ENCODE data around the gene FOXD2.

Gene FOXD2

DNA sequence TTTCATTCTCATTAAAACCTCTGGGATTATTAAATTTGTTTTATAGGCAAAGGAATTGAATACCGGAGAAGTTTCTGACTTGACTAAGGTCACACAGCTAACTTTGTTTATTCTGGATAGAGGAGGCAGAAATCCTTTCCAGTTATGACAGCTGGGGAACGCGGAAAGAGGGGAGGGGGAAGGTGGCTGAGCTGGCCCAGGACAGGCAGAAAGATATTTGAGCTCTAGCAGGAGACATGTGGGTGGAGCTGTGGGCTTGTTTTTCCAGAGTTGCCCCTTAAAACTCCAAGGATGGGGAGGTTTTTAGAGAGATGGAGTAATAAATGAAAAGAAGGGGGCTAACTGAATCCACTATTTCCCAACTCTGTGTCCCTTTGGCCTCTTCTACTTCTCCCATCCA is 27.8 kb downstream of the FOXD2 start:
- WGBS, 2 experiments = 84 to 85% methylated on average over 3 of the region's 3 CpGs
- Histone ChIP-seq H3K27ac (ENCODE audit: insufficient read depth, low read depth, low read length, poor library complexity, severe bottlenecking) (no peak overlapping the region), H3K27me3 (ENCODE audit: control insufficient read depth, insufficient read depth, low read length, poor library complexity, severe bottlenecking) (peaks cover 3% of the 10 kb centered on the region), H3K4me1 (ENCODE audit: control insufficient read depth, insufficient read depth, low read length) (no peaks in the 10 kb centered on the region), H3K9me3 (ENCODE audit: control insufficient read depth, low read length) (no peaks in the 10 kb centered on the region), H3K4me3 (ENCODE audit: insufficient read depth, low read depth, low read length) (no peak overlapping the region), H3K36me3 (ENCODE audit: control insufficient read depth, insufficient read depth, low read length) (no peaks in the 10 kb centered on the region)

DNA sequence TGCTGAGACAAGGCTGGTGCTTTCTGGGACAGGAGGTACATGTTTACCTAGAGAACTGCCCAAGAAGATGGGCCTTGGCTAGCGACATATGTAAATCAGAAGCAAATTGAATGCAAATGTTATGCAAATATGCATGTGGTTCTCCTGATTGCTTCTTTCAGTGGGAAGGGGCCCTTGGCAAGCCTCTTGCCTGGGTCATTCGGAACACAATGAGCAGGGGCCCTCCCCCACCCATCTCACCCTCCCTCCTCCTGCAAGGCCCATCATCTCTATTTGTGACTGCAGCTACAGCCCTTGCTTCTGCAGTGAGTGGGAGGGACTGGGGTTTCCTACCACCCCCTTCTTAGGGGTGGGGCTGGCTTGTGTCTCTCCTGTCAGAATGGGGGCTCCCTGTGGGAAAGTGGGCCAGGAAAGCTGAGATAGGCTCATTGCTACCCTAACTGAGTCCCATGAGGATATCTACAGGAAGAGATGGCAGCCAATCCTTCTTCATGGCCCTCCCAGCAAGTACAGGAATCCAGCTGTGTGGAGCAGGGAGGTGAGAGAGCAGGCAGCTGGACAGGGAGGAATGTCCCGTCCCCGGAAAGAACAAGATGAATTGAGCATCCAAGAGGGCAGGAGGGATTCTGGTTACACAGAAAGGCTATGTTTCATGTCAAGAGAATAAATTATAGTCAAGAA is 31.0 kb downstream of the FOXD2 start:
- H3K9me3 ChIP-seq (ENCODE audit: control insufficient read depth, low read length) = no peaks in the 10 kb centered on the region
- no peaks in the 10 kb centered on the region for H3K36me3 ChIP-seq (ENCODE audit: control insufficient read depth, insufficient read depth, low read length)
- no peak overlapping the region for H3K4me3 ChIP-seq (ENCODE audit: insufficient read depth, low read depth, low read length)
- H3K27ac ChIP-seq (ENCODE audit: insufficient read depth, low read depth, low read length, poor library complexity, severe bottlenecking) = no peak overlapping the region
- 70% methylated on average over 4 of the region's 4 CpGs for WGBS, 2 experiments
- no peaks in the 10 kb centered on the region for H3K4me1 ChIP-seq (ENCODE audit: control insufficient read depth, insufficient read depth, low read length)
- H3K27me3 ChIP-seq (ENCODE audit: control insufficient read depth, insufficient read depth, low read length, poor library complexity, severe bottlenecking) = no peaks in the 10 kb centered on the region

DNA sequence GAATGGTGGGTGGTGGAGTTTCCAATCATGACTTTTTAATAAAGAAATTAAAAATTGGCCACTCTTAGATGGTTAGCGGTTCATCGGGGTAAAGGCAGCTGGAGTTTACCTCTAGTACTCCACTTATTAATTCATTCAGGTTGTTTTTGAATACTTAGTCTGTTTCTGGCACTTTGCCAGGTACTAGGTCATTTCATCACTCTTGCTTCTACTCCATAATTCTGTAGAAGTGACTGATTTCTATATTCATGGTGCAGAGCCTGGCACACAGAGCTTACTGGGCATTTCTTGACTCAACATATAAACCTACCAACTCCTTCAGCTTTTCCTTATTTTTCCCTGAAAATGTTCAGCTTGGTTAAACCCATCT is 31.5 kb downstream of the FOXD2 start:
- WGBS, 2 experiments = 85 to 94% methylated on average over 2 of the region's 2 CpGs
- no peaks in the 10 kb centered on the region for H3K27me3 ChIP-seq (ENCODE audit: control insufficient read depth, insufficient read depth, low read length, poor library complexity, severe bottlenecking)
- no peak overlapping the region for H3K4me3 ChIP-seq (ENCODE audit: insufficient read depth, low read depth, low read length)
- H3K36me3 ChIP-seq (ENCODE audit: control insufficient read depth, insufficient read depth, low read length) = no peaks in the 10 kb centered on the region
- H3K4me1 ChIP-seq (ENCODE audit: control insufficient read depth, insufficient read depth, low read length) = no peaks in the 10 kb centered on the region
- no peak overlapping the region for H3K27ac ChIP-seq (ENCODE audit: insufficient read depth, low read depth, low read length, poor library complexity, severe bottlenecking)
- no peaks in the 10 kb centered on the region for H3K9me3 ChIP-seq (ENCODE audit: control insufficient read depth, low read length)

DNA sequence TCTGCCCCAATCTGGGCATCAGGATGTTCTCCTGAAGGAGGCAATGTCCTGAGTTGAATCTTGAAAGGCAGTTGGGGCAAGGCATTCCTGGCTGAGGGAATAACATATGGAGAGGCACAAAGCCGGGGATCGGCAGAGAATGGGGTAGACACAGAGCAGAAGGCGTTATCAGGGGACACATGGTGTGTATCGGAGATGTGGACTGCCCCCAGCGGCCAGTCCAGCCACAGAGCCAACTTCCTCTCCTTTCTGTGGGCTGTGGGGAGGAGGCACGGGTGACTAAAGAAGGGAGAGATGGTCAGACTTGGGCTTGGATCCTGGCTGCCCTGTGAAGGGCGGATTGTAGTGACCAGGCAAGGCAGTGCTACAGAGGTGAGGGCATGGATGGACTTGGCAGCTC is 32.1 kb downstream of the FOXD2 start:
- WGBS, 2 experiments = 91 to 93% methylated on average over 7 of the region's 7 CpGs
- Histone ChIP-seq H3K27ac (ENCODE audit: insufficient read depth, low read depth, low read length, poor library complexity, severe bottlenecking) (no peak overlapping the region), H3K4me3 (ENCODE audit: insufficient read depth, low read depth, low read length) (no peak overlapping the region), H3K9me3 (ENCODE audit: control insufficient read depth, low read length) (no peaks in the 10 kb centered on the region), H3K4me1 (ENCODE audit: control insufficient read depth, insufficient read depth, low read length) (no peaks in the 10 kb centered on the region), H3K36me3 (ENCODE audit: control insufficient read depth, insufficient read depth, low read length) (no peaks in the 10 kb centered on the region), H3K27me3 (ENCODE audit: control insufficient read depth, insufficient read depth, low read length, poor library complexity, severe bottlenecking) (no peaks in the 10 kb centered on the region)

DNA sequence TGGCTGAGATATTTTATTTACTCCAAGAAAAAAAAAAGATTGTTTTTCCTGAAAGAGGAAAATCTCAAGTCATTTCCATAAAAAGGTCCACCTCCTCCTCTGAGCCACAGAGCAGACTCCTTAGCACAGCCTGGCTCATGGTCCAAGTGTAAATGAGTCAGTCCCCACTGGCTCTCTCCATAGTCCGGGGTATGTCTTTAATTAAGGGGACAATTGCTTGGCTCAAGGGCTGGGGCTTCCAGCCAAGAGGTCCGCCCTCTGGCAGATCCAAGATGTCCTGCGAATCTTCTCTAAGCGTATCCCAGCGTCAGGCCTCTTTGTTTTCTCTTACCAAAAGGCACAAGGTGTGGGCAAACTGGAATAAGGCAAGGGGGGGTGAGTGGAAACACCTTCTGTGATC is 33.3 kb downstream of the FOXD2 start:
- H3K27me3 ChIP-seq (ENCODE audit: control insufficient read depth, insufficient read depth, low read length, poor library complexity, severe bottlenecking) = no peaks in the 10 kb centered on the region
- no peaks in the 10 kb centered on the region for H3K4me1 ChIP-seq (ENCODE audit: control insufficient read depth, insufficient read depth, low read length)
- WGBS, 2 experiments = 93 to 97% methylated on average over 5 of the region's 5 CpGs
- no peaks in the 10 kb centered on the region for H3K36me3 ChIP-seq (ENCODE audit: control insufficient read depth, insufficient read depth, low read length)
- H3K27ac ChIP-seq (ENCODE audit: insufficient read depth, low read depth, low read length, poor library complexity, severe bottlenecking) = no peak overlapping the region
- H3K4me3 ChIP-seq (ENCODE audit: insufficient read depth, low read depth, low read length) = no peak overlapping the region
- H3K9me3 ChIP-seq (ENCODE audit: control insufficient read depth, low read length) = no peaks in the 10 kb centered on the region

GRCh38 chr1:47474278-47475193 is 36.7 kb downstream of the FOXD2 start:
- H3K27me3 ChIP-seq (ENCODE audit: control insufficient read depth, insufficient read depth, low read length, poor library complexity, severe bottlenecking) = no peaks in the 10 kb centered on the region

DNA sequence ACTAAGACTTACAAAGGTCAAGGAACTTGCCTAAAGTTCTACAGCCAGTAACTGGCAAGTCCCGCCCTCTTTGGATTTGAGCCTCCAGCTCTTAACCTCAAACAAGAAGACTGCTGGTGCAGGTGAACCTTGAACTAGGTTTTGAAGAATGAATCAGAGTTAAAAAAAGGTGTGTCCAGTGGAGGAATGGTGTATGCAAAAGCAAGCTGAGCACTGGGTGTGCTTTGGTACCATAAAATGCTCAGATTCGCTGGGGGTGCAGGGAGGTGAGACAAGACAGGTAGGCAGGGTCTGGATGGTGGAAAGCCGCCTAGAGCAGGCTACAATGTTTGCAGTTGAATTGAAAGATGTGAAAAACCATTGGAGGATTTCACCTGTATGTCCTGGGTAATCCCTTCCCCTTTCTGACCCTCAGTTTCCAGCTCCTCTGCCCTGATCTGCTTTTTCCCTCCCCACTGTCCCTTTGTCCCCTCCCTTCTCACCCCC is 39.8 kb downstream of the FOXD2 start:
- 92 to 97% methylated on average over 3 of the region's 3 CpGs for WGBS, 2 experiments
- Histone ChIP-seq H3K9me3 (ENCODE audit: control insufficient read depth, low read length) (no peaks in the 10 kb centered on the region), H3K4me3 (ENCODE audit: insufficient read depth, low read depth, low read length) (no peak overlapping the region), H3K36me3 (ENCODE audit: control insufficient read depth, insufficient read depth, low read length) (no peaks in the 10 kb centered on the region), H3K27ac (ENCODE audit: insufficient read depth, low read depth, low read length, poor library complexity, severe bottlenecking) (no peak overlapping the region), H3K27me3 (ENCODE audit: control insufficient read depth, insufficient read depth, low read length, poor library complexity, severe bottlenecking) (no peaks in the 10 kb centered on the region), H3K4me1 (ENCODE audit: control insufficient read depth, insufficient read depth, low read length) (no peaks in the 10 kb centered on the region)

More at GRCh38 chr1:47474278-47475193, 36.7 kb downstream of the FOXD2 start:
- H3K4me3 ChIP-seq (ENCODE audit: insufficient read depth, low read depth, low read length) = no peak overlapping the region
- 53 to 59% methylated on average over 8 to 9 of the region's 9 CpGs for WGBS, 2 experiments
- no peaks in the 10 kb centered on the region for H3K9me3 ChIP-seq (ENCODE audit: control insufficient read depth, low read length)
- H3K36me3 ChIP-seq (ENCODE audit: control insufficient read depth, insufficient read depth, low read length) = no peaks in the 10 kb centered on the region
- no peak overlapping the region for H3K27ac ChIP-seq (ENCODE audit: insufficient read depth, low read depth, low read length, poor library complexity, severe bottlenecking)
- no peaks in the 10 kb centered on the region for H3K4me1 ChIP-seq (ENCODE audit: control insufficient read depth, insufficient read depth, low read length)

DNA sequence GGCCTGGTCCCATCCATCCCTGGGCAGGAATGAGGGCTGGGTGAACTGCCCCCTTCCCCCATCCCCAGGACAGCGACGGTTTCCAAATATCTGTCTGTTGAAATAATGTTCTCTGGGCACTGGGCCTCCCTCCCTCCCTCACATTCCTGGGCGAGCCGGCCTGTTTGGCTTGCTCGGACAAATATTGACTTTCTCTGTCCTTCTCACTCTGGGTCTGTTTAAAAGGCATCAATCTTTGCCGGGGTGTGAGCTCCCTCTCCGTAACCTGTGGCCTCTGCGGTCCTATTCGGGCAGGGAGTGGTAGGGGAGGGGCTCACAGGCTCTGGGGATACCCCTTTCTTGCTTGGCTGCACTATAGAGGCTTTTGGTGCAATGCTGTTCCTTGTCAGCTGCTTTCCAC is 40.2 kb downstream of the FOXD2 start:
- H3K27ac ChIP-seq (ENCODE audit: insufficient read depth, low read depth, low read length, poor library complexity, severe bottlenecking) = no peak overlapping the region
- H3K27me3 ChIP-seq (ENCODE audit: control insufficient read depth, insufficient read depth, low read length, poor library complexity, severe bottlenecking) = no peaks in the 10 kb centered on the region
- WGBS, 2 experiments = 58 to 64% methylated on average over 9 of the region's 9 CpGs
- no peaks in the 10 kb centered on the region for H3K36me3 ChIP-seq (ENCODE audit: control insufficient read depth, insufficient read depth, low read length)
- H3K9me3 ChIP-seq (ENCODE audit: control insufficient read depth, low read length) = no peaks in the 10 kb centered on the region
- H3K4me3 ChIP-seq (ENCODE audit: insufficient read depth, low read depth, low read length) = no peak overlapping the region
- no peaks in the 10 kb centered on the region for H3K4me1 ChIP-seq (ENCODE audit: control insufficient read depth, insufficient read depth, low read length)

DNA sequence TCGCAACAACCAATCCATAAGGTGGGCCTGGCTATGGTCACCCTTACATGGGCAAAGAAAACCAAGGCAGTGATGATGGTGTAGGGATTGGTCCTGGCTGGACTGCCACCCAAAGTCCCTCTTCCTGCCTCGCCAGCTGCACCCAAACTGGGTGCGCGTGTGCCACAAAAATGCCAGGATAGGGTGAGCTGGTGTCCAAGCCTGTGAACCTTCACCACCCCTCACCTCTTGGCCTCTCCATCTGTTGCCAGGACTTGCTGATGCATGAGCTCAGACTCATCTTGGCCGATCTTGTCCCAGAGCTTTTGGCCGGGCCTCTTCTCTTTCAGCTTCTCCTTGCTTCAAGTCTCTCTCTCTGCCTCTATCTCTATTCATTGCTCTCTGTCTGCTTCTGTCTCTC is 41.8 kb downstream of the FOXD2 start:
- no peak overlapping the region for H3K4me3 ChIP-seq (ENCODE audit: insufficient read depth, low read depth, low read length)
- WGBS, 2 experiments = 86 to 87% methylated on average over 6 of the region's 6 CpGs
- no peak overlapping the region for H3K27ac ChIP-seq (ENCODE audit: insufficient read depth, low read depth, low read length, poor library complexity, severe bottlenecking)
- no peaks in the 10 kb centered on the region for H3K9me3 ChIP-seq (ENCODE audit: control insufficient read depth, low read length)
- H3K4me1 ChIP-seq (ENCODE audit: control insufficient read depth, insufficient read depth, low read length) = no peaks in the 10 kb centered on the region
- no peaks in the 10 kb centered on the region for H3K27me3 ChIP-seq (ENCODE audit: control insufficient read depth, insufficient read depth, low read length, poor library complexity, severe bottlenecking)
- H3K36me3 ChIP-seq (ENCODE audit: control insufficient read depth, insufficient read depth, low read length) = no peaks in the 10 kb centered on the region

GRCh38 chr1:47481936-47482335 is 44.1 kb downstream of the FOXD2 start:
- no peak overlapping the region for H3K4me3 ChIP-seq (ENCODE audit: insufficient read depth, low read depth, low read length)
- no peak overlapping the region for H3K27ac ChIP-seq (ENCODE audit: insufficient read depth, low read depth, low read length, poor library complexity, severe bottlenecking)
- no peaks in the 10 kb centered on the region for H3K27me3 ChIP-seq (ENCODE audit: control insufficient read depth, insufficient read depth, low read length, poor library complexity, severe bottlenecking)
- WGBS, 2 experiments = 90 to 92% methylated on average over 3 of the region's 3 CpGs
- H3K9me3 ChIP-seq (ENCODE audit: control insufficient read depth, low read length) = no peaks in the 10 kb centered on the region
- no peaks in the 10 kb centered on the region for H3K4me1 ChIP-seq (ENCODE audit: control insufficient read depth, insufficient read depth, low read length)
- H3K36me3 ChIP-seq (ENCODE audit: control insufficient read depth, insufficient read depth, low read length) = no peaks in the 10 kb centered on the region

Measured in ectodermal cell (in vitro differentiated cells).